SK-N-SH (cell line): ENCODE measurements around the gene SLC24A5.

ENCODE experiments used
- CHD2 ChIP-seq: fragments of 150-350 bp; IDR thresholded peaks from 2 replicates; pipeline ENCODE4 v1.6.1; 2018; ENCODE audit warnings: low read length; ENCODE audit not compliant: partially characterized antibody
- ELF1 ChIP-seq: IDR thresholded peaks from 2 replicates; pipeline ENCODE4 v1.4.0; 2012
- EP300 ChIP-seq, 2 experiments: IDR thresholded peaks; 2 replicates each; pipeline versions ENCODE4 v1.4.0 to v1.6.1; 2012; ENCODE audit warnings: borderline replicate concordance in 1 of 2, low read depth in 1 of 2, low read length in 1 of 2
- EZH2phosphoT487 ChIP-seq: fragments of 200-600 bp; sonication (generic); IDR thresholded peaks from 2 replicates; pipeline ENCODE4 v1.6.1; 2017; ENCODE audit warnings: low read depth, mixed run types, mild to moderate bottlenecking, antibody characterized with exemption, moderate library complexity, borderline replicate concordance
- GABPA ChIP-seq: IDR thresholded peaks from 2 replicates; pipeline ENCODE4 v1.4.0; 2012; ENCODE audit warnings: low read depth, mild to moderate bottlenecking
- GATA2 ChIP-seq: sonication (generic); formaldehyde crosslinking; IDR thresholded peaks from 2 replicates; pipeline ENCODE4 v1.5.0; 2020; ENCODE audit warnings: mild to moderate bottlenecking, missing genetic modification reagents
- JUND ChIP-seq: IDR thresholded peaks from 2 replicates; pipeline ENCODE4 v1.4.0; 2012
- NFIC ChIP-seq: IDR thresholded peaks from 2 replicates; pipeline ENCODE4 v1.4.0; 2012; ENCODE audit warnings: borderline replicate concordance
- POLR2AphosphoS5 ChIP-seq: IDR thresholded peaks from 2 replicates; pipeline ENCODE4 v1.6.1; 2012; ENCODE audit warnings: low read depth, low read length
- RXRA ChIP-seq: IDR thresholded peaks from 2 replicates; pipeline ENCODE4 v1.4.0; 2012; ENCODE audit warnings: low read depth, mild to moderate bottlenecking, borderline replicate concordance
- SIN3A ChIP-seq: IDR thresholded peaks from 2 replicates; pipeline ENCODE4 v1.6.1; 2012; ENCODE audit warnings: low read depth, mild to moderate bottlenecking, low read length, moderate library complexity, borderline replicate concordance
- YY1 ChIP-seq: IDR thresholded peaks from 2 replicates; pipeline ENCODE4 v1.4.0; 2012; ENCODE audit warnings: low read depth, mild to moderate bottlenecking
- TF ChIP-seq, protein P1 (sequence below): fragments of 200-600 bp; sonication (generic); IDR thresholded peaks from 2 replicates; pipeline ENCODE4 v1.6.1; 2017; ENCODE audit warnings: antibody characterized with exemption, mild to moderate bottlenecking, moderate library complexity
- TF ChIP-seq, protein P2 (sequence below): IDR thresholded peaks from 2 replicates; pipeline ENCODE4; 2012

DNA sequence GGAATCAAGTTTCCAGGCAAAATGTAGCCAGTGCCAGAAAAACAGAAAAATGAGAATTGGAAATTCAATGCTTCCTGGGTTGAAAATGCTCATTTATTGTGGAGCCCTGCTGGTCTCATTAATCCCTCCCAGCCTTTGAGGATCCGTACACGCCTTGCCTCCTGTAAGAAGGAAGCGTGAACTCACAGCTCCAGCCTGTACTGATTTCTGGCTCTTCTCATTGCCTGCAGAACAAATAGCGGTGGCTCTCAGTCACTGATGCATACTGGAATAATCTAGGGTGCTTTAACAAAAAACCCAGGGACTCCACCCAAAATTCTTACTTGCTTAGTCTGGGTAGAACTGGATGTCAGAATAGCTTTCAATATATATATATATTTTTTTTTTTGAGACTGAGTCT is 29.3 kb upstream of the SLC24A5 start:
- no peak for TF ChIP-seq SIN3A
- TF ChIP-seq EZH2phosphoT487: no peak
- TF ChIP-seq, protein P1, sequence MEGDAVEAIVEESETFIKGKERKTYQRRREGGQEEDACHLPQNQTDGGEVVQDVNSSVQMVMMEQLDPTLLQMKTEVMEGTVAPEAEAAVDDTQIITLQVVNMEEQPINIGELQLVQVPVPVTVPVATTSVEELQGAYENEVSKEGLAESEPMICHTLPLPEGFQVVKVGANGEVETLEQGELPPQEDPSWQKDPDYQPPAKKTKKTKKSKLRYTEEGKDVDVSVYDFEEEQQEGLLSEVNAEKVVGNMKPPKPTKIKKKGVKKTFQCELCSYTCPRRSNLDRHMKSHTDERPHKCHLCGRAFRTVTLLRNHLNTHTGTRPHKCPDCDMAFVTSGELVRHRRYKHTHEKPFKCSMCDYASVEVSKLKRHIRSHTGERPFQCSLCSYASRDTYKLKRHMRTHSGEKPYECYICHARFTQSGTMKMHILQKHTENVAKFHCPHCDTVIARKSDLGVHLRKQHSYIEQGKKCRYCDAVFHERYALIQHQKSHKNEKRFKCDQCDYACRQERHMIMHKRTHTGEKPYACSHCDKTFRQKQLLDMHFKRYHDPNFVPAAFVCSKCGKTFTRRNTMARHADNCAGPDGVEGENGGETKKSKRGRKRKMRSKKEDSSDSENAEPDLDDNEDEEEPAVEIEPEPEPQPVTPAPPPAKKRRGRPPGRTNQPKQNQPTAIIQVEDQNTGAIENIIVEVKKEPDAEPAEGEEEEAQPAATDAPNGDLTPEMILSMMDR: no peak
- TF ChIP-seq POLR2AphosphoS5: no peak
- TF ChIP-seq, protein P2, sequence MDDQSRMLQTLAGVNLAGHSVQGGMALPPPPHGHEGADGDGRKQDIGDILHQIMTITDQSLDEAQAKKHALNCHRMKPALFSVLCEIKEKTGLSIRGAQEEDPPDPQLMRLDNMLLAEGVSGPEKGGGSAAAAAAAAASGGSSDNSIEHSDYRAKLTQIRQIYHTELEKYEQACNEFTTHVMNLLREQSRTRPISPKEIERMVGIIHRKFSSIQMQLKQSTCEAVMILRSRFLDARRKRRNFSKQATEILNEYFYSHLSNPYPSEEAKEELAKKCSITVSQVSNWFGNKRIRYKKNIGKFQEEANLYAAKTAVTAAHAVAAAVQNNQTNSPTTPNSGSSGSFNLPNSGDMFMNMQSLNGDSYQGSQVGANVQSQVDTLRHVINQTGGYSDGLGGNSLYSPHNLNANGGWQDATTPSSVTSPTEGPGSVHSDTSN: no peak
- TF ChIP-seq ELF1: no peak
- no peak for TF ChIP-seq EP300 (IDR thresholded peaks at IDR 0.05; ENCODE audit: borderline replicate concordance in 1 of 2, low read depth in 1 of 2, low read length in 1 of 2)
- TF ChIP-seq GABPA: no peak
- TF ChIP-seq RXRA: no peak
- TF ChIP-seq GATA2 (CRISPR knock-in tag): no peak
- no peak for TF ChIP-seq JUND
- TF ChIP-seq CHD2: no peak
- TF ChIP-seq NFIC: no peak
- no peak for TF ChIP-seq YY1
